Kidney tubule cell (primary cell): Measurements from ENCODE around the gene RFFL.

Source experiments
- DNase-seq: peaks from one replicate; pipeline ENCODE4 v3.0.0-alpha.2; 2018; ENCODE audit warnings: low spot score

RFFL gene

GRCh38 chr17:34961093-34961911 lies 102.2 kb downstream of the RFFL start, which contains the start of the genes CCT6B and ZNF830:
CCT6B (minus strand) TSS chr17:34961460; CDS start chr17:34961393, 67 bp downstream.
ZNF830 (plus strand) TSS chr17:34961540; CDS start chr17:34961567, 27 bp downstream.
- peak; percentile 91 for DNase-seq

- DNase-seq, result no peak
Measured at GRCh38 chr17:34958438-34958837, 105.1 kb downstream of the RFFL start.
